ENCODE results near the gene TRAPPC3.

The TRAPPC3 gene

DNA sequence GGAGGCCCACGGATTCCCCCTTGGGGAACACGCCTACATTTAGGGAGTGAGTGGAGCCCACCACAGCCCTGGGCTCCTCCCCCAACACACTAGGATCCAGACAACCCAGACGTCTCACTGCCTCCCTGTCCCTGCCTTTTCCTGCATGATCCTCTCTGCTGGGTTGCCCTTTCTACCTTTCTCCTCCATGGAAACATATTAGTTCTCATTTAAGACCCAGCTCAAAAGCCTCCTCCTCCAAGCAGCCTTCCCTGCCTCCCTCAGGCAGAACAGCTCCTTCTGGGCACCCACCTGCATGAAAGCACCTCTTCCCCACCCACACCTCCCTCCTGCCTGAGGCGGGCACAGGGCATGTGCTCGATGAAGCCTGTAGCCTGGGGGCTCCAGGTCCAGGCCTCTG lies 34.9 kb downstream of the TRAPPC3 start:
- no peak for DNase-seq (ENCODE audit: low read depth)
- H3K4me3 ChIP-seq (ENCODE audit: control insufficient read depth, low read depth, low read length): no peak overlapping the region
- TF ChIP-seq, protein P1, sequence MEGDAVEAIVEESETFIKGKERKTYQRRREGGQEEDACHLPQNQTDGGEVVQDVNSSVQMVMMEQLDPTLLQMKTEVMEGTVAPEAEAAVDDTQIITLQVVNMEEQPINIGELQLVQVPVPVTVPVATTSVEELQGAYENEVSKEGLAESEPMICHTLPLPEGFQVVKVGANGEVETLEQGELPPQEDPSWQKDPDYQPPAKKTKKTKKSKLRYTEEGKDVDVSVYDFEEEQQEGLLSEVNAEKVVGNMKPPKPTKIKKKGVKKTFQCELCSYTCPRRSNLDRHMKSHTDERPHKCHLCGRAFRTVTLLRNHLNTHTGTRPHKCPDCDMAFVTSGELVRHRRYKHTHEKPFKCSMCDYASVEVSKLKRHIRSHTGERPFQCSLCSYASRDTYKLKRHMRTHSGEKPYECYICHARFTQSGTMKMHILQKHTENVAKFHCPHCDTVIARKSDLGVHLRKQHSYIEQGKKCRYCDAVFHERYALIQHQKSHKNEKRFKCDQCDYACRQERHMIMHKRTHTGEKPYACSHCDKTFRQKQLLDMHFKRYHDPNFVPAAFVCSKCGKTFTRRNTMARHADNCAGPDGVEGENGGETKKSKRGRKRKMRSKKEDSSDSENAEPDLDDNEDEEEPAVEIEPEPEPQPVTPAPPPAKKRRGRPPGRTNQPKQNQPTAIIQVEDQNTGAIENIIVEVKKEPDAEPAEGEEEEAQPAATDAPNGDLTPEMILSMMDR (conservative IDR thresholded peaks at IDR 0.05; ENCODE audit: control insufficient read depth, insufficient read depth, low read depth, low read length): no peak

DNA sequence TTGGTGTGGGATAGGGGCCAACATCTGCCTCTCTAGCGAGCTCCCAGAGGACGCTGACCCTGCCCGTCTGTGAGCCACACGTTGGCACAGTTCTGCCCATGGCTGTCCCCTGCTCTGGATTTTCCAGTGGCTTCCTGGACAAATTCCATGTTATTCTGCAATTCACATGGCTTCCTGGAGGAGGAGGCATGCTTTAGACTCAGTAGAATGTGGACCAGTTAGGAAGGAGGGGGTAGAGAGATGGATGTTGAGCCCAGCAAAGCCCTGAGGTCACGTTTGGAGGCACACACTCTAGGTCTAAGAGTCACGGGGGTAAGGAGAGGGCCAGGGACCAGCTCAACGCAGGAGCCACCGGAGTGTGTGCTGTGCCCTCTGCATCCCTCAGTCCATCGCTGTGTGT lies 36.5 kb downstream of the TRAPPC3 start:
- no peak for DNase-seq (ENCODE audit: low read depth)
- no peak overlapping the region for H3K4me3 ChIP-seq (ENCODE audit: control insufficient read depth, low read depth, low read length)
- TF ChIP-seq, protein P1 (conservative IDR thresholded peaks at IDR 0.05; ENCODE audit: control insufficient read depth, insufficient read depth, low read depth, low read length): no peak

DNA sequence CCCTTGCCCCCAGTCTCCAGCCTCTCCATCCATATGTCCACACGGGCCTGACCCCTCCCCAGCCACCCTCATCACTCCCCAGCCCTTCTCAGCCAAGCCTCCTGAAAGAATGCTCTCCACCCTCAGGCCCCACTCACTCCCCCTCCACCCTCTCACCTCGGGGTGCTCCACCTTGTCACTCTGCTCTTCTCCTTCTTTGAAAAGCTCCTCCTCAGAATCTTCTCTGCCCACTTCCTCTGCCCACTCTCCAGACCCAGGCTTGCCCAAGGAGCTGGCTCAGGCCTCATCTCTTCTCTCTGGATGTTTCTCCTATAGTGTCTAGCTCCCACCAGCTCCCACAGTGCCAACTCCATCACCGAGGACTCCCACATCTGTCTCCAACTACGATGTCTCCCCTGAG lies 38.1 kb downstream of the TRAPPC3 start:
- H3K4me3 ChIP-seq (ENCODE audit: control insufficient read depth, low read depth, low read length): no peak overlapping the region
- TF ChIP-seq, protein P1 (conservative IDR thresholded peaks at IDR 0.05; ENCODE audit: control insufficient read depth, insufficient read depth, low read depth, low read length): no peak
- no peak for DNase-seq (ENCODE audit: low read depth)

DNA sequence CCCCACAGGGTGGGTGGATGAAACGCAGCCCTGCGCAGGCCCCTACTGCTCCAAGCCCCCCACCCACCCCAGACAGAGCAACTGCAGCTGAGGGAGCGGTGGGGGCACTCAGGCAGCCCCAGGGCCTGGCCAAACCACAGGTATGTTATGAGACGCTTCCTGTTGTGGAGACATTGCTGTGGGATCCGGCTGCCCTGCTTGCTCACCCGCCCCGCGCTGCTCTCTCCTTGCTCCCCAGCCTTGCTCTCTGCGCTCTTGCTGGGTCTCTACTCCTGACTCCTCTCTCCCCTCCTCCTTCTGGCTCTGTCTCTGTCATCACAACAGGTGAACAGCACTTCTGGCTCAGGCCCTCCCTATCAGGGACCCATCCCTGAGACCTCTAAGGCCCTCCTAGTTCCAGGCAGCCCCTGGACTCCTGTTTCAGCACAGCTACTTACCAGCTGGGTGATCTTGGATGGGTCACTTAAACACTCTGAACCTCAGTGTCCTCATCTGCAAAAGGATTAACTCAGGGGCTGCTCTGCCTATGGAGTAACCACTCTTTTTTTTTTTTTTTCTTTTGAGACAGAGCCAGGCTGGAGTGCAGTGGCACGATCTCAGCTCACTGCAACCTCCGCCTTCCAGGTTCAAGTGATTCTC lies 40.1 kb downstream of the TRAPPC3 start:
- no peak overlapping the region for H3K4me3 ChIP-seq (ENCODE audit: control insufficient read depth, low read depth, low read length)
- DNase-seq (ENCODE audit: low read depth): peak; percentile 53
- TF ChIP-seq, protein P1 (conservative IDR thresholded peaks at IDR 0.05; ENCODE audit: control insufficient read depth, insufficient read depth, low read depth, low read length): no peak

DNA sequence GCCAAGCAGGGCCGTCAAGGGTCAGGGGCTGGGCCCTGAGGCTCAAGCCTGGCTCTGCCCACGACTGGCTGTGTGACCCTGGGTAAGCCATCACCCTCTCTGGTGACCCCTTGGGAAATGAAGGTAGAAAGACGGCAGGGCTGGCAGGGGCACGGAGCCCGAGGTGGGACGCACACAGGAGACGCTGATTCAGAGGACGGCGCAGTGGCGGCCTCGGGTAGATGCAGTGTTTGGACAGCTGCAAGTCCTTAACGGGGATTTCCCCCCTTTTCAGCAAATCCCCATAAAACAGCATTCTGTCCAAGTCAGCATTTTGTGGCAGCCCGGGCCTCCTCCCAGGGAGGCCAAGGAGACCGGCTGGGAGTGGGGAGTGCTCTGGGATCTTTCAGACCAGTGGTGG lies 41.0 kb downstream of the TRAPPC3 start:
- DNase-seq (ENCODE audit: low read depth): peak; percentile 25
- no peak overlapping the region for H3K4me3 ChIP-seq (ENCODE audit: control insufficient read depth, low read depth, low read length)

DNA sequence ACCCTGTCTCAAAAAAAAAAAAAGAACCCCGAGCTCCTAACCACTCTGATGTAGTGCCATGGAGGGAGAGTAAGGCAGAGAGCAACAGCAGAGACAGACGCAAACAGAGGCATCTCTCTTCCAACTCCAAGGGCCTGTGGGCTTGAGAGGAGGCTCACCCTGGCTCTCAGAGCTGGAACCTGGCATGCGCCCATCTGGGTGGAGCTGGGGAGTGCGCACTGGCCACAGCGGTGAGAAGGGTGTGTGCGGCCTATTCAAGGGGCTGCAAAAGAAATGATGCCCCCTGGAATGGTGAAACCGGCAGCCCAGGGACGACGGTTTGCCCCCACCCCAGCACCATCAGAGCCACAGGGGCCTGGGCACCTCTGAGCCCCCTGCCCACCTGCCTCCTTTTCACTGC lies 41.9 kb downstream of the TRAPPC3 start:
- no peak for DNase-seq (ENCODE audit: low read depth)
- TF ChIP-seq, protein P1 (conservative IDR thresholded peaks at IDR 0.05; ENCODE audit: control insufficient read depth, insufficient read depth, low read depth, low read length): no peak
- H3K4me3 ChIP-seq (ENCODE audit: control insufficient read depth, low read depth, low read length): no peak overlapping the region

More for the DNA sequence above, 41.0 kb downstream of the TRAPPC3 start:
- TF ChIP-seq, protein P1 (conservative IDR thresholded peaks at IDR 0.05; ENCODE audit: control insufficient read depth, insufficient read depth, low read depth, low read length): no peak

DNA sequence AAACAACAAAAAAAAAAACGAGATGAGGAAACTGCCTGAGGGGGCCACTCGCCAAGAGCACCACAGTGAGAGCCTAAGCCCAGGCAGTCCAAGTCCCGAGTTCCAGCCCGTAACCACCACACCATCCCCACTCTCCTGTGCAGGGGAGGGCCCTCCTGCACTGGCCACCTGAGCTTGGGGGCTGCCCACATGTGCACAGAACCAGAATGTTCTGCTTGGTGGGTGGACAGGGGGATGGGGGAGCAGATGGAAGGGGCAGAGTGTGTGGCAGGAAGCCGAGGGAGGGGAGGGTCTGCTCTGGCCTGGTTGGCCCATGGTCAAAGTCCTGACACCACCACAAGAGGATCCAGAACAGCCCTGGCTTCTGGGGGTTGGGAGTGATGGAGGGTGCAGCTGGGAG lies 43.0 kb downstream of the TRAPPC3 start:
- TF ChIP-seq, protein P1 (conservative IDR thresholded peaks at IDR 0.05; ENCODE audit: control insufficient read depth, insufficient read depth, low read depth, low read length): no peak
- no peak overlapping the region for H3K4me3 ChIP-seq (ENCODE audit: control insufficient read depth, low read depth, low read length)
- DNase-seq (ENCODE audit: low read depth): no peak
